NCI-H82 treated with DMSO at 0.1 percent for 48 hours (cell line): ENCODE data around the gene SEC23A.
"Not testable (repeated sequence)": the region's sequence is repeated elsewhere in the genome, so short reads cannot be mapped to it uniquely, and the experiment has no call there.

ENCODE experiments used
- DNase-seq: peaks from one replicate; lab custom pipeline; 2025; ENCODE audit not compliant: unreplicated experiment; lab: John Stamatoyannopoulos, UW

The SEC23A gene

GRCh38 chr14:39034481-39035296 lies 68.3 kb downstream of the SEC23A start:
- peak; percentile 10 for DNase-seq

DNA sequence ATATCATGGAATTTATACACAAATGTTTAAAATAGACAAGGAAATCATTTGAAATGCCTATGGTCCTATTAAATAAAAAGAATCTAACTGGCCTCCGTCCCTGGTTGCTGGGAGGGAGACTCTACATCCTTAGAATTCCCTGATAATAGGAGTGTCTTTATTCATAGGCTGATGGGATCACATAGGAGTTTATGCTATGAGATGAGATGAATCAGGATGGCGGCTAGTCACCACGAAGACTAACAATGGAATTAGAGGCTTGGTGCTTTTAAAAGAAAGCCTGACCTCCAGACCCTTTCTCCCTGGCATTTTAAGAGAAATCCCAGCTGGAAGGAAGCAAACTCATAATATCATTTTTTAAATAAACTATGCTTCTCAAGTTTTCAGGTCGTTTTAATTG lies 69.7 kb downstream of the SEC23A start:
- DNase-seq: no peak

DNA sequence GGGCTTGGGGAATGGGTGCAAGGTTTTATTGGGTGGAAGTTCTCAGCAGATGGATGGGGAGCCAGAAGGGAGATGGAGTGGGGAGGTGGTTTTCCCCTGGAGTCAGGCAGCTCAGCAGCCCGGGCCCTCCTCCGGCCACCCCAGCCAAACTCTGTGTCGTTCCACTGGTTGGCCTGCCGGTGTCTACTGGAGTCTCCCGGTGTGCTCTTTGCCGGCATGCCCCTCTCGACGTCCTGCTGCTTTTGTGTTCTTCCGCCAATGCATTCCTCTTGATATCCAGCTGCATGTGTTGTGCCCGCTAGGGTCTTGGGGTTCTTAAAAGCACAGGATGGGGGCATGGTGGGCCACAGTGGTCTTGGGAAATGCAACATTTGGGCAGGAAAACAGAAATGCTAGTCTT lies 72.8 kb downstream of the SEC23A start:
- DNase-seq: no peak

GRCh38 chr14:39029789-39030188 lies 73.2 kb downstream of the SEC23A start:
- no peak for DNase-seq

GRCh38 chr14:39028620-39029019 lies 74.4 kb downstream of the SEC23A start:
- DNase-seq: no peak

GRCh38 chr14:39025810-39026627 lies 77.0 kb downstream of the SEC23A start:
- DNase-seq: no peak

GRCh38 chr14:39025250-39025809 lies 77.7 kb downstream of the SEC23A start:
- no peak for DNase-seq

GRCh38 chr14:39023939-39024871 lies 78.8 kb downstream of the SEC23A start:
- peak; percentile 49 for DNase-seq

DNA sequence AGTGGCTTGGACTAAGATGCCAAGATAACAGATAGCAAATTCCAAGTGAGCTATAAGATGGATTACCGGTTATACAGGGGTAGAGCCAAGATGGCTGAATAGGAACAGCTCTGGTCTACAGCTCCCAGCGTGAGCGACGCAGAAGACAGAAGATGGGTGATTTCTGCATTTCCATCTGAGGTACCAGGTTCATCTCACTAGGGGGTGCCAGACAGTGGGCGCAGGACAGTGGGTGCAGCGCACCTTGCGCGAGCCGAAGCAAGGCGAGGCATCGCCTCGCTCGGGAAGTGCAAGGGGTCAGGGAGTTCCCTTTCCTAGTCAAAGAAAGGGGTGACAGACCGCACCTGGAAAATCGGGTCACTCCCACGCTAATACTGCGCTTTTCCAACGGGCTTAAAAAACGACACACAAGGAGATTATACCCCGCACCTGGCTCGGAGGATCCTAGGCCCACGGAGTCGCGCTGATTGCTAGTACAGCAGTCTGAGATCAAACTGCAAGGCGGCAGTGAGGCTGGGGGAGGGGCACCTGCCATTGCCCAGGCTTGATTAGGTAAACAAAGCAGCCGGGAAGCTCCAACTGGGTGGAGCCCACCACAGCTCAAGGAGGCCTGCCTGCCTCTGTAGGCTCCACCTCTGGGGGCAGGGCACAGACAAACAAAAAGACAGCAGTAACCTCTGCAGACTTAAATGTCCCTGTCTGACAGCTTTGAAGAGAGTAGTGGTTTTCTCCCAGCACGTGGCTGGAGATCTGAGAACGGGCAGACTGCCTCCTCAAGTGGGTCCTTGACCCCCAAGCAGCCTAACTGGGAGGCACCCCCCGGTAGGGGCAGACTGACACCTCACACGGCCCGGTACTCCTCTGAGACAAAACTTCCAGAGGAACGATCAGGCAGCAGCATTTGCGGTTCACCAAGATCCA lies 85.7 kb downstream of the SEC23A start:
- not testable (repeated sequence) for DNase-seq

DNA sequence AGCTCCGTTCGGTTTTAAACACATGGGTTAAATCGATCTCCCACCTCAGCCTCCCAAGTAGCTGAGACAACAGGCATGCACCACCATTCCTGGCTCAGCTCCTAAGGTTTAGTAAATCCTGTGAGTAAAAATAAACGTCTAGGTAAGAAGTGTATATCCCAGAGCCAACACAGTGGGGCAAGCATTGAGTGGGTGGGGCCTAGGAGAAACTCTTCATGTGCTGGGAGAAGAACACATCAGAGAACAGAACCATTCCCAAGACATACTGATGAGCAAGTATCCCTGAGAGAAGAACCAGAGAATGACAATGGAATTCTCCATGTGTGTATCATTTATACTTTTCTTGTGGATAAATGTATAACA lies 86.3 kb downstream of the SEC23A start:
- DNase-seq: no peak

DNA sequence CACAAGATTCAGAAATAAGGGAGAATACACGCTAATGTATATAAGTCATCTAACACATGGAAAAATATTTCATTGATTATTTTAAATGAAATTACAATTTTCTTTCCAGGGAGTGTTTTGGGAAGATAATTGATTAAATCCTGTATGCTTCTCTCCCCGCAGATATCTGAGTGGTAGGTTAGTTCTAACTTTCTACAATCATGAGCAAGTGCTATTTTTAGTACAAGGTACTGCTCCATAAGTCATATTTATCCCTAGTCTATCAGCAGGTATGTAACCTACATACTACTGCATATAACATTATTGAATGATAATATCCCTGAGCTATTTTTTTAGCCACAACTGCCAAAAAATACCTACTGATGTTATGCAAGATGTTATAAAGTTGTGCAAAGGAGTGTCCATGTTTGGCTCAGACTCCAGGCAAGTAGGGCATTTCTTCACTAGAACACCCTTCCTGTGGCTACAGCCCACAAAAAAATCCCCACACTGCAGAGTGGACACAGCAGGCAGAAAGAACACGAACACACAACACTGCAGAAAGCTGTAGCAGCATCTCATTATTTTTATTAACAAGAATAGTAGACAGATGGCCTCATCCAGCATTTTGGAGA lies 87.0 kb downstream of the SEC23A start:
- no peak for DNase-seq

DNA sequence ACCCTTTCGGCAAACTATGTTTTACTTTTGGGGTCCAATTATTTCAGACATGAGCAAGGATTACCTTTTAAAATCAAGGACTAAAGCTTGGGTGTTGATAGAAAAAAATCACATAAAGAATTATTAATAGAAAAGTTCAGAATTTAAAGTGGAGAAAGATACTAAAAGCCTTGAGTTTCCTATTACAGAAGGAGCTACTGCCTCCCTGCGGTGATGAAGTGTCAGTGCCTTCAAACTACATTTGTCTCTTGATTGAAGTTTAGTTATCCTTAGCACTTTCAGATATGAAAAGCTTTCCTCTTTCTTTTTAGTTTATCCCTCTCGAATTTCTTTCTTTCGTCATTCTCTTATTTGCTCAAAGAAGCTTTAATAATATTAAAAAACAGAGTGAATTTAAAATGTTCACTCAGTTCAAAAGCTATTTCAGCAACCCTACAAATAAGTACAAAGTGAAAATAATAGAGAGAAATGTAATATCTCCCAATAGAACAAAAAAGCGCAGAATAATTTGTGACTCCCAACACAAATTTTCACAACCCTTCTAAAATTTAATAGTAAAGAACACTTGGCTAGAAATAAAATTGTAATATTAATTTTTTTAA lies 87.6 kb downstream of the SEC23A start:
- peak; percentile 29 for DNase-seq

GRCh38 chr14:39014460-39014859 lies 88.6 kb downstream of the SEC23A start:
- no peak for DNase-seq

- DNase-seq: not testable (repeated sequence)
Measured at GRCh38 chr14:39008965-39009364, 94.1 kb downstream of the SEC23A start.

DNA sequence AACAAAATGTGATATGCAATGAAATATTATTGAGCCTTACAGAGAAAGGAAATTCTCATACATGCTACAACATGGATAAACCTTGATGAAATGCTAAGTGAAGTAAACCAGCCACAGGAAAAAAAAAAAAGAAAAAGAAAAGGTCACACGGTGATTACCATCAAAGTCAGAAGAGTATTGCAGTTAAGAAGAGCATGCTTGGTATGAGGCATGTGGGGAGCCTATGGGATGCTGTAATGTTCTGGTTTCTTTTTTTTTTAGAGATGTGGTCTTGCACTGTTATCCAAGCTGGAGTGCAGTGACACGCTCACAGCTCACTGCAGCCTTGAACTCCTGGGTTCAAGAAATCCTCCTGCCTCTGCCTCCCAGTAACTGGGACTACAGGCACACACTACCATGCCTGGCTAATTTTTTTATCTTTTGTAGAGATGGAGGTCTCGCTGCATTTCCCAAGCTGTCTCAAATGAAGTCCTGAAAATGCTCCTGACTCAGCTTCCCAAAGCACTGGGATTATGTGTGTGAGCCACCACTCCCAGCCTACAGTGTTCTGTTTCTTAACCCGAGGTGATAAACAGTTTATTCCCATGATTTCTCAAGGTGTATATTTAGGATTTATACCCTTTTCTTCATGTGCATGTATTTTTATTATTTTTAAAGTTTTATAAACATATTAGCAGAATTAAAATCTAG lies 96.2 kb downstream of the SEC23A start:
- DNase-seq: no peak

GRCh38 chr14:39005044-39005880 lies 97.8 kb downstream of the SEC23A start:
- DNase-seq: no peak

- DNase-seq: no peak
Measured at GRCh38 chr14:38999949-39000348, 103.1 kb downstream of the SEC23A start.

DNA sequence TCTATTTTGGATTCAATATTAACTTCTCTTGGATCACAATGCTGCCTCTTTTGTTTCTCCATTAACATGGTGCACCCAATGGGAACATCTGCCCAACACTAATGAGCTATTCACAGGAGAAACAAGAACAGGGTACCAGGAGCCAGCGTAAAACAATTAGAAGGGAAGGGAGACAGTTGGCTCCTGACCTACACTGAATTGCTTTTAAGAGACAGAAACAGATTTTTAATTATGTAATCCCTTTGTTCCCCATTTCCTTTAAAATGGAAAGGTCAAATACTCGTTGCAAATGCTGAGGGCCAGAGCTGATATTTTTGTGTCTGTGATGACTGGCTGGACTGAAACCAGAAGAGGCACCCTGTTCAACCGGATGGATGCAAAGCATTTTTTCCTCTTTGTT lies 108.3 kb downstream of the SEC23A start:
- no peak for DNase-seq
